ENCODE results near the gene STARD8.

GRCh38 chrX:68660746-68661145 lies 13.3 kb downstream of the STARD8 start:
- TF ChIP-seq POLR2AphosphoS5 (IDR thresholded peaks at IDR 0.05; ENCODE audit: insufficient read depth, low read depth, low read length) (no peak), POLR2A (IDR thresholded peaks at IDR 0.05; ENCODE audit: low read depth, low read length) (no peak), CTCF (IDR thresholded peaks at IDR 0.05; ENCODE audit: extremely low read depth in 1 of 2, insufficient read depth in 1 of 2, low read depth in 1 of 2, low read length in 2 of 2) (no peak), EZH2 (IDR thresholded peaks at IDR 0.05; ENCODE audit: borderline replicate concordance, low read depth, low read length, severe bottlenecking) (no peak)
